Measurements from ENCODE around the gene PRRG4. TPM values are rescaled to one million over a fixed set of nuclear protein-coding genes. Genes with fewer than 3 reads are reported as not detected.

The PRRG4 gene
- total and polyA plus RNA-seq, 2 of the 13 experiments (the other 11 are each of a cell fraction or from before 2014, with no cell fraction given) = 0.24 to 0.95 TPM

- TF ChIP-seq ZBTB10 (CRISPR knock-in tag; IDR thresholded peaks at IDR 0.05; ENCODE audit: borderline replicate concordance) = no peak
- no peak for TF ChIP-seq ISX (CRISPR knock-in tag; conservative IDR thresholded peaks at IDR 0.05)
- TF ChIP-seq KAT7 (CRISPR knock-in tag; IDR thresholded peaks at IDR 0.05; ENCODE audit: borderline replicate concordance) = peak; percentile 52; the same call in 1 of the 2 replicates
- no peak for TF ChIP-seq CCAR2 (optimal IDR thresholded peaks at IDR 0.05; ENCODE audit: low read depth, low read length)
- TF ChIP-seq RORA (CRISPR knock-in tag; IDR thresholded peaks at IDR 0.05) = no peak
- TF ChIP-seq FOXK1 (CRISPR knock-in tag; IDR thresholded peaks at IDR 0.05; ENCODE audit: borderline replicate concordance, low read depth) = no peak
- no peak for TF ChIP-seq CREM (IDR thresholded peaks at IDR 0.05)
- TF ChIP-seq CREM (CRISPR knock-in tag; IDR thresholded peaks at IDR 0.05) = no peak
- TF ChIP-seq FOXO1 (CRISPR knock-in tag; IDR thresholded peaks at IDR 0.05) = no peak
- TF ChIP-seq DRAP1 (CRISPR knock-in tag; IDR thresholded peaks at IDR 0.05) = no peak; the same call in 1 of the 2 replicates
- TF ChIP-seq POLR2G (IDR thresholded peaks at IDR 0.05; ENCODE audit: low read depth, low read length) = peak; percentile 85
- no peak for TF ChIP-seq EZH2 (conservative IDR thresholded peaks at IDR 0.05; ENCODE audit: low read depth, low read length)
- TF ChIP-seq REXO4 (CRISPR knock-in tag; IDR thresholded peaks at IDR 0.05; ENCODE audit: borderline replicate concordance) = no peak
- TF ChIP-seq NFRKB (IDR thresholded peaks at IDR 0.05) = no peak
- no peak for TF ChIP-seq ZNF7 (CRISPR knock-in tag; IDR thresholded peaks at IDR 0.05)
- TF ChIP-seq ATAD3A (CRISPR knock-in tag; IDR thresholded peaks at IDR 0.05) = no peak
- no peak for TF ChIP-seq NFE2L2 (IDR thresholded peaks at IDR 0.05; ENCODE audit: low read length)
- no peak for TF ChIP-seq ZNF207 (IDR thresholded peaks at IDR 0.05; ENCODE audit: borderline replicate concordance)
- TF ChIP-seq ZNF747 (CRISPR knock-in tag; IDR thresholded peaks at IDR 0.05; ENCODE audit: borderline replicate concordance) = no peak
- 0 out of 2 replicates have a peak, but pooled peaks have one; percentile 27 for TF ChIP-seq CHD2 (IDR thresholded peaks at IDR 0.05; ENCODE audit: low read depth, low read length)
- peak; percentile 87 for TF ChIP-seq ZFY (CRISPR knock-in tag; IDR thresholded peaks at IDR 0.05)
- no peak for TF ChIP-seq ZIK1 (CRISPR knock-in tag; IDR thresholded peaks at IDR 0.05; ENCODE audit: borderline replicate concordance, low read depth)
- TF ChIP-seq KAT8 (CRISPR knock-in tag; IDR thresholded peaks at IDR 0.05) = no peak
- peak; percentile 84 for TF ChIP-seq ZNF883 (CRISPR knock-in tag; IDR thresholded peaks at IDR 0.05; ENCODE audit: not compliant biosample characterization)
- TF ChIP-seq ZNF234 (CRISPR knock-in tag; conservative IDR thresholded peaks at IDR 0.05) = no peak
- TF ChIP-seq TBL1XR1 (IDR thresholded peaks at IDR 0.05; ENCODE audit: borderline replicate concordance, low read length, partially characterized antibody) = no peak
- TF ChIP-seq, protein P1, sequence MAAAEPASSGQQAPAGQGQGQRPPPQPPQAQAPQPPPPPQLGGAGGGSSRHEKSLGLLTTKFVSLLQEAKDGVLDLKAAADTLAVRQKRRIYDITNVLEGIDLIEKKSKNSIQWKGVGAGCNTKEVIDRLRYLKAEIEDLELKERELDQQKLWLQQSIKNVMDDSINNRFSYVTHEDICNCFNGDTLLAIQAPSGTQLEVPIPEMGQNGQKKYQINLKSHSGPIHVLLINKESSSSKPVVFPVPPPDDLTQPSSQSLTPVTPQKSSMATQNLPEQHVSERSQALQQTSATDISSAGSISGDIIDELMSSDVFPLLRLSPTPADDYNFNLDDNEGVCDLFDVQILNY (CRISPR knock-in tag; conservative IDR thresholded peaks at IDR 0.05) = no peak
- TF ChIP-seq, protein P2, sequence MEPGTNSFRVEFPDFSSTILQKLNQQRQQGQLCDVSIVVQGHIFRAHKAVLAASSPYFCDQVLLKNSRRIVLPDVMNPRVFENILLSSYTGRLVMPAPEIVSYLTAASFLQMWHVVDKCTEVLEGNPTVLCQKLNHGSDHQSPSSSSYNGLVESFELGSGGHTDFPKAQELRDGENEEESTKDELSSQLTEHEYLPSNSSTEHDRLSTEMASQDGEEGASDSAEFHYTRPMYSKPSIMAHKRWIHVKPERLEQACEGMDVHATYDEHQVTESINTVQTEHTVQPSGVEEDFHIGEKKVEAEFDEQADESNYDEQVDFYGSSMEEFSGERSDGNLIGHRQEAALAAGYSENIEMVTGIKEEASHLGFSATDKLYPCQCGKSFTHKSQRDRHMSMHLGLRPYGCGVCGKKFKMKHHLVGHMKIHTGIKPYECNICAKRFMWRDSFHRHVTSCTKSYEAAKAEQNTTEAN (CRISPR knock-in tag; conservative IDR thresholded peaks at IDR 0.05) = no peak
Measured at GRCh38 chr11:32892355-32893092, 62.8 kb downstream of the PRRG4 start, which contains the start of gene QSER1 (continued).
